Measurements from ENCODE around the gene RNMT. TPM values are rescaled to one million over a fixed set of nuclear protein-coding genes. Genes with fewer than 3 reads are reported as not detected.

RNMT gene
- total RNA-seq, 2 experiments from 2014 or later, result 128 to 130 TPM

DNA sequence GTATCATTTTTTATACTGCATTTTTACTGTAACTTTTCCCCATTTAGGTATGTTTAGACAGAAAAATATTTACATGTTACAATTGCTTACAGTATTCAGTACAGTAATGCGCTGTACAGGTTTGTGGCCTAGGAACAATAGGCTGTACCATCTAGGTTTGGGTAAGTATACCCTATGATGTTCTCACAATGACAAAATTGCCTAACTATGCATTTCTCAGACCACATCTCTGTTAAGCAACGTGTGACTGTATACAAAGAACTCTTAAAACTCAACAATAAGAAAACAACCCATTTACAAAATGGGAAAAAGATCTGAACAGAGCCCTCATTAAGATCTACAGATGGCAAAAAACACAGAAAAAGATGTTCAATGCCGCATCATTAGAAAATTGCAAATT is 29.5 kb upstream of the RNMT start:
- Mint-ChIP-seq H3K36me3 (ENCODE audit: low read depth) (peaks cover 70% of the 10 kb centered on the region), H3K4me1 (ENCODE audit: low read depth) (peaks cover 19% of the 10 kb centered on the region), H3K9me3 (no peaks in the 10 kb centered on the region), H3K27me3 (no peaks in the 10 kb centered on the region), H3K4me3 (no peak overlapping the region), H3K27ac (no peak overlapping the region)
- no peaks in the 10 kb centered on the region for H3K27me3 ChIP-seq (ENCODE audit: control insufficient read depth in 1 of 2, insufficient read depth in 2 of 2, low read length in 2 of 2)
- H3K36me3 ChIP-seq (ENCODE audit: insufficient read depth, low read length), result no peaks in the 10 kb centered on the region
- intact Hi-C loops (cut with DNase I, micrococcal nuclease), result no loop called here
- ChIA-PET POLR2A (no interaction called here), CTCF (no interaction called here)
- no peaks in the 10 kb centered on the region for H3K4me1 ChIP-seq (ENCODE audit: insufficient read depth, low read length)
- no peak for ATAC-seq (ENCODE audit: poor library complexity)
- no peak overlapping the region for H3K27ac ChIP-seq (ENCODE audit: low read depth in 1 of 2, low read length in 2 of 2)
- TF ChIP-seq, protein P1, sequence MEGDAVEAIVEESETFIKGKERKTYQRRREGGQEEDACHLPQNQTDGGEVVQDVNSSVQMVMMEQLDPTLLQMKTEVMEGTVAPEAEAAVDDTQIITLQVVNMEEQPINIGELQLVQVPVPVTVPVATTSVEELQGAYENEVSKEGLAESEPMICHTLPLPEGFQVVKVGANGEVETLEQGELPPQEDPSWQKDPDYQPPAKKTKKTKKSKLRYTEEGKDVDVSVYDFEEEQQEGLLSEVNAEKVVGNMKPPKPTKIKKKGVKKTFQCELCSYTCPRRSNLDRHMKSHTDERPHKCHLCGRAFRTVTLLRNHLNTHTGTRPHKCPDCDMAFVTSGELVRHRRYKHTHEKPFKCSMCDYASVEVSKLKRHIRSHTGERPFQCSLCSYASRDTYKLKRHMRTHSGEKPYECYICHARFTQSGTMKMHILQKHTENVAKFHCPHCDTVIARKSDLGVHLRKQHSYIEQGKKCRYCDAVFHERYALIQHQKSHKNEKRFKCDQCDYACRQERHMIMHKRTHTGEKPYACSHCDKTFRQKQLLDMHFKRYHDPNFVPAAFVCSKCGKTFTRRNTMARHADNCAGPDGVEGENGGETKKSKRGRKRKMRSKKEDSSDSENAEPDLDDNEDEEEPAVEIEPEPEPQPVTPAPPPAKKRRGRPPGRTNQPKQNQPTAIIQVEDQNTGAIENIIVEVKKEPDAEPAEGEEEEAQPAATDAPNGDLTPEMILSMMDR (IDR thresholded peaks at IDR 0.05), result no peak
- H3K4me3 ChIP-seq (ENCODE audit: low read length), result no peak overlapping the region
- no peak for DNase-seq
- peaks cover 12 to 15% of the 10 kb centered on the region in 2 experiments for H3K9me3 ChIP-seq (ENCODE audit: control insufficient read depth in 1 of 2, insufficient read depth in 1 of 2, low read length in 2 of 2)

DNA sequence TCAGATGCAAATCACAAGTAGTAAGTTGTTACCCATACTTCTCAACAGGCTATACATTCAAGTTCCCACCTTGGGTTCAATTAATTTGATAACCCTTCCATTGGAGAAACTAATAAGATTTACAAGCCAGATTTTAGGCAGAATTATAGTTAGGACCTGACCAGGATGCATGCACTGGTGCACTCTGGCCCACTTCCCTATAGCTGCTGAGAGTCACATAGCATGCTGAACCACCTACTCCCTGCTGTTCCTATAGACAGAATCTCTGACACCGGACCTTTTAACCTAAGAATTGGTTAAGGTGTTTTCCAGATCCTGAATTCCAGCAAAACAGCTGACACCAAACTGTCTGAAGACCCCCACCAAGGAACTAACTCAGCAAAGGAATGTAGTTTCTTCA is 26.3 kb upstream of the RNMT start:
- H3K4me3 ChIP-seq (ENCODE audit: low read length), result no peak overlapping the region
- ChIA-PET POLR2A (interaction anchor here (0.9 kb wide), 1 partner anchor 26 kb away, joined by 3 read pairs; the partner anchor contains the start of genes FAM210A and RNMT), CTCF (no interaction called here)
- H3K4me1 ChIP-seq (ENCODE audit: insufficient read depth, low read length), result no peaks in the 10 kb centered on the region
- Mint-ChIP-seq H3K4me3 (no peak overlapping the region), H3K4me1 (ENCODE audit: low read depth) (peaks cover 10% of the 10 kb centered on the region), H3K36me3 (ENCODE audit: low read depth) (peaks cover 72% of the 10 kb centered on the region), H3K27me3 (no peaks in the 10 kb centered on the region), H3K27ac (no peak overlapping the region), H3K9me3 (no peaks in the 10 kb centered on the region)
- peaks cover 19 to 41% of the 10 kb centered on the region in 2 experiments for H3K9me3 ChIP-seq (ENCODE audit: control insufficient read depth in 1 of 2, insufficient read depth in 1 of 2, low read length in 2 of 2)
- ATAC-seq (ENCODE audit: poor library complexity) (no peak), DNase-seq (no peak)
- no peaks in the 10 kb centered on the region for H3K36me3 ChIP-seq (ENCODE audit: insufficient read depth, low read length)
- TF ChIP-seq, protein P1 (IDR thresholded peaks at IDR 0.05), result no peak
- no peak overlapping the region for H3K27ac ChIP-seq (ENCODE audit: low read depth in 1 of 2, low read length in 2 of 2)
- intact Hi-C loops (cut with DNase I, micrococcal nuclease), result no loop called here
- H3K27me3 ChIP-seq (ENCODE audit: control insufficient read depth in 1 of 2, insufficient read depth in 2 of 2, low read length in 2 of 2), result no peaks in the 10 kb centered on the region

DNA sequence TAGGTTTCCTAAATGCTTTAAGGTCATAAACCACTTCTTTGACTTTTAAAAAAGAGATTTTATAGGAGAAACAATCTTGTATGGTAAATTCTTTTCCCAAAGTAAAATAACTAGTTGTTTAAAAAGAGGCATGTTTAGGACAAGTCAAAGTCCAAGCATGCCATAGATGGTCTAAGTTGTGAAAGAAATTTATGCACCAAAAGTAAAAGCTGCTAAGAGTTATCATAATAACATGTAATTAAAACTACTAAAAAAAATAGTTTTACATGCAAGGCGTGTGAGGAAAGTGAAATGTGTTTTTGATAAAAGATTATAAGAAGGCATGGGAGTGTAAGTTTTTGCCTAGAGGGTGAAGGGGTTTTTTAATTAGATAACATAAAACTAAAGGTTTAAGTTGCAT is 22.6 kb upstream of the RNMT start:
- intact Hi-C loops (cut with DNase I, micrococcal nuclease), result no loop called here
- no peak overlapping the region for H3K4me3 ChIP-seq (ENCODE audit: low read length)
- ATAC-seq (ENCODE audit: poor library complexity), result no peak
- Mint-ChIP-seq H3K36me3 (ENCODE audit: low read depth) (peaks cover 77% of the 10 kb centered on the region), H3K4me3 (no peak overlapping the region), H3K4me1 (ENCODE audit: low read depth) (peaks cover 3% of the 10 kb centered on the region), H3K9me3 (peaks cover 4% of the 10 kb centered on the region), H3K27ac (no peak overlapping the region), H3K27me3 (no peaks in the 10 kb centered on the region)
- no peak overlapping the region for H3K27ac ChIP-seq (ENCODE audit: low read depth in 1 of 2, low read length in 2 of 2)
- TF ChIP-seq, protein P1 (IDR thresholded peaks at IDR 0.05), result no peak
- no peaks in the 10 kb centered on the region for H3K36me3 ChIP-seq (ENCODE audit: insufficient read depth, low read length)
- H3K4me1 ChIP-seq (ENCODE audit: insufficient read depth, low read length), result no peaks in the 10 kb centered on the region
- DNase-seq, result no peak
- ChIA-PET POLR2A (no interaction called here), CTCF (no interaction called here)
- no peaks in the 10 kb centered on the region for H3K27me3 ChIP-seq (ENCODE audit: control insufficient read depth in 1 of 2, insufficient read depth in 2 of 2, low read length in 2 of 2)
- H3K9me3 ChIP-seq (ENCODE audit: control insufficient read depth in 1 of 2, insufficient read depth in 1 of 2, low read length in 2 of 2), result peaks cover 13 to 46% of the 10 kb centered on the region in 2 experiments

All from CD4-positive, alpha-beta T cell (primary cell).